NCI-H2107 treated with DMSO at 0.1 percent for 48 hours (cell line): Measurements from ENCODE around the gene HNMT.

Source experiments
- DNase-seq: peaks from one replicate; lab custom pipeline; 2025; ENCODE audit not compliant: unreplicated experiment; lab: John Stamatoyannopoulos, UW

HNMT gene

GRCh38 chr2:138009622-138010021 lies 45.3 kb downstream of the HNMT start:
- DNase-seq, result no peak

- DNase-seq, result no peak
Measured at GRCh38 chr2:138010890-138011289, 46.6 kb downstream of the HNMT start.

GRCh38 chr2:138012082-138012481 lies 47.8 kb downstream of the HNMT start:
- no peak for DNase-seq

- no peak for DNase-seq
Measured at GRCh38 chr2:138012968-138013367, 48.7 kb downstream of the HNMT start.

GRCh38 chr2:138013639-138014038 lies 49.4 kb downstream of the HNMT start:
- DNase-seq, result no peak

GRCh38 chr2:138015494-138015893 lies 51.2 kb downstream of the HNMT start:
- no peak for DNase-seq

- no peak for DNase-seq
Measured at GRCh38 chr2:138016351-138017087, 52.2 kb downstream of the HNMT start.

GRCh38 chr2:138017824-138018223 lies 53.6 kb downstream of the HNMT start:
- no peak for DNase-seq

- no peak for DNase-seq
Measured at GRCh38 chr2:138018866-138019688, 54.8 kb downstream of the HNMT start.

GRCh38 chr2:138020432-138020831 lies 56.2 kb downstream of the HNMT start:
- DNase-seq, result peak; percentile 15

- DNase-seq, result no peak
Measured at GRCh38 chr2:138021154-138021553, 56.9 kb downstream of the HNMT start.

GRCh38 chr2:138023298-138023697 lies 59.0 kb downstream of the HNMT start:
- no peak for DNase-seq

GRCh38 chr2:138023976-138024375 lies 59.7 kb downstream of the HNMT start:
- no peak for DNase-seq

- no peak for DNase-seq
Measured at GRCh38 chr2:138026111-138027020, 62.1 kb downstream of the HNMT start.

GRCh38 chr2:138028538-138028937 lies 64.3 kb downstream of the HNMT start:
- DNase-seq, result no peak

- DNase-seq, result no peak
Measured at GRCh38 chr2:138029276-138029675, 65.0 kb downstream of the HNMT start.

- no peak for DNase-seq
Measured at GRCh38 chr2:138030459-138030858, 66.2 kb downstream of the HNMT start.

- DNase-seq, result no peak
Measured at GRCh38 chr2:138032334-138032733, 68.1 kb downstream of the HNMT start.

GRCh38 chr2:138034536-138034935 lies 70.3 kb downstream of the HNMT start:
- no peak for DNase-seq

- DNase-seq, result no peak
Measured at GRCh38 chr2:138035608-138036217, 71.4 kb downstream of the HNMT start.

- no peak for DNase-seq
Measured at GRCh38 chr2:138036522-138036921, 72.2 kb downstream of the HNMT start.
